ENCODE data around the gene PTPRA. TPM values are rescaled to one million over a fixed set of nuclear protein-coding genes. Genes with fewer than 3 reads are reported as not detected.
"Not testable (repeated sequence)": the region's sequence is repeated elsewhere in the genome, so short reads cannot be mapped to it uniquely, and the experiment has no call there.

Gene PTPRA
- total RNA-seq, 2 experiments from 2014 or later: 42.0 to 43.1 TPM

- H3K9me3 Mint-ChIP-seq: no peaks in the 10 kb centered on the region
- peaks cover under 1% of the 10 kb centered on the region for H3K27me3 Mint-ChIP-seq
- DNase-seq (no peak), ATAC-seq (no peak)
- peak overlapping the region; percentile 53 for H3K4me3 Mint-ChIP-seq
- H3K27ac Mint-ChIP-seq: peak overlapping the region; percentile 69
- no peak for TF ChIP-seq CTCF (IDR thresholded peaks at IDR 0.05)
- intact Hi-C loops (cut with micrococcal nuclease): no loop called here
- peaks cover 16% of the 10 kb centered on the region for H3K4me1 Mint-ChIP-seq (ENCODE audit: low read depth)
- ChIA-PET CTCF (interaction anchor here (0.9 to 1.4 kb wide), 4 partner anchors 19 to 244 kb away, joined by 4 to 5 read pairs (median 4); no protein-coding TSS in a partner anchor), POLR2A (interaction anchor here (0.5 to 1.5 kb wide), 5 partner anchors 24 to 224 kb away, joined by 3 to 4 read pairs (median 3); no protein-coding TSS in a partner anchor)
- H3K36me3 Mint-ChIP-seq (ENCODE audit: low read depth): no peaks in the 10 kb centered on the region
Observed at GRCh38 chr20:3072530-3073250, 199.4 kb downstream of the PTPRA start.

- H3K36me3 Mint-ChIP-seq (ENCODE audit: low read depth); H3K27ac Mint-ChIP-seq; H3K4me3 Mint-ChIP-seq; H3K27me3 Mint-ChIP-seq; H3K9me3 Mint-ChIP-seq; intact Hi-C loops (cut with micrococcal nuclease); ATAC-seq; DNase-seq: not testable (repeated sequence)
- ChIA-PET POLR2A (interaction anchor here (0.6 to 0.7 kb wide), 2 partner anchors 123 to 225 kb away, joined by 3 to 4 read pairs; no protein-coding TSS in a partner anchor), CTCF (interaction anchor here (0.9 to 1.2 kb wide), 3 partner anchors 40 to 243 kb away, joined by 4 read pairs; no protein-coding TSS in a partner anchor)
- H3K4me1 Mint-ChIP-seq (ENCODE audit: low read depth): peaks cover 19% of the 10 kb centered on the region
Observed at GRCh38 chr20:3073251-3073643, 200.0 kb downstream of the PTPRA start.

GRCh38 chr20:3074812-3075211, 201.5 kb downstream of the PTPRA start:
- no peaks in the 10 kb centered on the region for H3K36me3 Mint-ChIP-seq (ENCODE audit: low read depth)
- DNase-seq (no peak), ATAC-seq (no peak)
- H3K27ac Mint-ChIP-seq: no peak overlapping the region
- intact Hi-C loops (cut with micrococcal nuclease): no loop called here
- ChIA-PET CTCF (interaction anchor here (4.4 kb wide), 1 partner anchor 21 kb away, joined by 27 read pairs; no protein-coding TSS in a partner anchor), POLR2A (no interaction called here)
- H3K9me3 Mint-ChIP-seq: no peaks in the 10 kb centered on the region
- H3K4me1 Mint-ChIP-seq (ENCODE audit: low read depth): peaks cover 19% of the 10 kb centered on the region
- no peak for TF ChIP-seq CTCF (IDR thresholded peaks at IDR 0.05)
- peaks cover 6% of the 10 kb centered on the region for H3K27me3 Mint-ChIP-seq
- no peak overlapping the region for H3K4me3 Mint-ChIP-seq

- H3K27ac Mint-ChIP-seq: not testable (repeated sequence)
Observed at GRCh38 chr20:3075315-3075714, 202.0 kb downstream of the PTPRA start.

GRCh38 chr20:3077618-3078134, 204.4 kb downstream of the PTPRA start:
- CTCF ChIA-PET: interaction anchor here (0.6 to 4.4 kb wide), 11 partner anchors 15 to 388 kb away, joined by 3 to 27 read pairs (median 4); no protein-coding TSS in a partner anchor
- DNase-seq: peak; percentile 39
- TF ChIP-seq CTCF (IDR thresholded peaks at IDR 0.05): no peak
- Mint-ChIP-seq H3K4me1 (ENCODE audit: low read depth) (peaks cover 9% of the 10 kb centered on the region), H3K36me3 (ENCODE audit: low read depth) (no peaks in the 10 kb centered on the region), H3K27ac (no peak overlapping the region), H3K9me3 (no peaks in the 10 kb centered on the region), H3K27me3 (peaks cover 27% of the 10 kb centered on the region), H3K4me3 (peak overlapping the region; percentile 2)
- POLR2A ChIA-PET: interaction anchor here (0.6 to 1.3 kb wide), 3 partner anchors 10 to 91 kb away, joined by 3 read pairs; no protein-coding TSS in a partner anchor
- intact Hi-C loops (cut with micrococcal nuclease): no loop called here
- peak; percentile 38 for ATAC-seq

More at GRCh38 chr20:3075315-3075714, 202.0 kb downstream of the PTPRA start:
- ChIA-PET CTCF (interaction anchor here (4.4 kb wide), 1 partner anchor 22 kb away, joined by 27 read pairs; no protein-coding TSS in a partner anchor), POLR2A (interaction anchor here (1.6 kb wide), 1 partner anchor 10 kb away, joined by 3 read pairs; the partner anchor contains the start of gene AVP)
- peaks cover 19% of the 10 kb centered on the region for H3K4me1 Mint-ChIP-seq (ENCODE audit: low read depth)
- H3K27me3 Mint-ChIP-seq; ATAC-seq; intact Hi-C loops (cut with micrococcal nuclease); H3K4me3 Mint-ChIP-seq; DNase-seq; H3K36me3 Mint-ChIP-seq (ENCODE audit: low read depth); H3K9me3 Mint-ChIP-seq: not testable (repeated sequence)

All from activated CD8-positive, alpha-beta T cell treated with anti-CD3 and anti-CD28 coated beads for 36 hours (primary cell).